Stomach smooth muscle (tissue), 2 donors: ENCODE data around the gene MYH6.
"Not testable (repeated sequence)": the region's sequence is repeated elsewhere in the genome, so short reads cannot be mapped to it uniquely, and the experiment has no call there.

ENCODE experiments used
- H3K27ac ChIP-seq: one replicate; pipeline ENCODE4 v1.7.0; 2013; ENCODE audit warnings: mild to moderate bottlenecking, low read length, inconsistent platforms
- H3K27me3 ChIP-seq, 2 donors: one replicate each; pipeline ENCODE4 v1.7.0; 2013; ENCODE audit warnings: low read length in 2 of 2; ENCODE audit not compliant: insufficient read depth in 2 of 2, control insufficient read depth in 1 of 2
- H3K36me3 ChIP-seq, 2 donors: one replicate each; pipeline ENCODE4 v1.7.0; 2013; ENCODE audit warnings: low read length in 2 of 2; ENCODE audit not compliant: control insufficient read depth in 2 of 2, insufficient read depth in 2 of 2
- H3K4me1 ChIP-seq: one replicate; pipeline ENCODE4 v1.7.0; 2013; ENCODE audit warnings: low read length; ENCODE audit not compliant: control insufficient read depth, insufficient read depth
- H3K4me3 ChIP-seq, 2 donors: one replicate each; pipeline ENCODE4 v1.7.0; 2013; ENCODE audit warnings: low read length in 2 of 2
- H3K9ac ChIP-seq, 2 donors: one replicate each; pipeline ENCODE4 v1.7.0; 2013; ENCODE audit warnings: low read length in 2 of 2, mild to moderate bottlenecking in 1 of 2
- H3K9me3 ChIP-seq, 2 donors: one replicate each; pipeline ENCODE4 v1.7.0; 2013; ENCODE audit warnings: low read length in 2 of 2; ENCODE audit not compliant: control insufficient read depth in 2 of 2
- donor health status: healthy.
- donor health status: Pancreatic carcinoma.

Gene MYH6

GRCh38 chr14:23389396-23389795 is 18.7 kb downstream of the MYH6 start:
- Histone ChIP-seq H3K27me3 (no peaks in the 10 kb centered on the region), H3K36me3 (no peaks in the 10 kb centered on the region), H3K9ac (no peak overlapping the region), H3K4me1 (no peaks in the 10 kb centered on the region), H3K27ac (no peak overlapping the region), H3K4me3 (no peak overlapping the region), H3K9me3 (no peaks in the 10 kb centered on the region)

GRCh38 chr14:23388996-23389395 is 19.1 kb downstream of the MYH6 start:
- H3K9me3 ChIP-seq, result no peaks in the 10 kb centered on the region
- H3K36me3 ChIP-seq, result no peaks in the 10 kb centered on the region
- H3K4me3 ChIP-seq, result no peak overlapping the region
- H3K27ac ChIP-seq, result no peak overlapping the region
- no peaks in the 10 kb centered on the region for H3K4me1 ChIP-seq
- no peaks in the 10 kb centered on the region for H3K27me3 ChIP-seq
- no peak overlapping the region for H3K9ac ChIP-seq

- H3K4me1 ChIP-seq, result no peaks in the 10 kb centered on the region
- no peak overlapping the region for H3K4me3 ChIP-seq
- no peak overlapping the region for H3K27ac ChIP-seq
- no peak overlapping the region for H3K9ac ChIP-seq
- no peaks in the 10 kb centered on the region for H3K36me3 ChIP-seq
- H3K9me3 ChIP-seq, result no peaks in the 10 kb centered on the region
- H3K27me3 ChIP-seq, result no peaks in the 10 kb centered on the region
These were observed 19.9 kb downstream of the MYH6 start for GRCh38 chr14:23387916-23388882.

- Histone ChIP-seq H3K4me1 (no peaks in the 10 kb centered on the region), H3K27me3 (no peaks in the 10 kb centered on the region), H3K36me3 (no peaks in the 10 kb centered on the region), H3K9me3 (no peaks in the 10 kb centered on the region), H3K27ac (no peak overlapping the region), H3K4me3 (no peak overlapping the region), H3K9ac (no peak overlapping the region)
These were observed 21.1 kb downstream of the MYH6 start for GRCh38 chr14:23386999-23387398.

- H3K27ac ChIP-seq, H3K4me1 ChIP-seq, H3K9me3 ChIP-seq, H3K4me3 ChIP-seq, H3K9ac ChIP-seq, H3K36me3 ChIP-seq, H3K27me3 ChIP-seq: not testable (repeated sequence)
These were observed 21.8 kb downstream of the MYH6 start for GRCh38 chr14:23386266-23386657.

- Histone ChIP-seq H3K27ac (no peak overlapping the region), H3K9ac (no peak overlapping the region), H3K4me3 (no peak overlapping the region), H3K9me3 (no peaks in the 10 kb centered on the region), H3K27me3 (no peaks in the 10 kb centered on the region), H3K36me3 (no peaks in the 10 kb centered on the region), H3K4me1 (no peaks in the 10 kb centered on the region)
These were observed 22.3 kb downstream of the MYH6 start for GRCh38 chr14:23385642-23386265.

GRCh38 chr14:23385244-23385641 is 22.8 kb downstream of the MYH6 start:
- H3K9me3 ChIP-seq, result no peaks in the 10 kb centered on the region
- no peaks in the 10 kb centered on the region for H3K36me3 ChIP-seq
- no peak overlapping the region for H3K9ac ChIP-seq
- H3K27me3 ChIP-seq, result peaks cover 0 to 2% of the 10 kb centered on the region in 2 donors
- H3K4me3 ChIP-seq, result no peak overlapping the region
- no peak overlapping the region for H3K27ac ChIP-seq
- H3K4me1 ChIP-seq, result no peaks in the 10 kb centered on the region

GRCh38 chr14:23384364-23385080 is 23.6 kb downstream of the MYH6 start:
- Histone ChIP-seq H3K9ac (no peak overlapping the region), H3K4me1 (no peaks in the 10 kb centered on the region), H3K4me3 (no peak overlapping the region), H3K27ac (no peak overlapping the region), H3K36me3 (no peaks in the 10 kb centered on the region), H3K9me3 (no peaks in the 10 kb centered on the region), H3K27me3 (peaks cover 0 to 2% of the 10 kb centered on the region in 2 donors)

GRCh38 chr14:23382731-23383440 is 25.2 kb downstream of the MYH6 start:
- Histone ChIP-seq H3K9ac (no peak overlapping the region), H3K9me3 (no peaks in the 10 kb centered on the region), H3K4me1 (no peaks in the 10 kb centered on the region), H3K4me3 (no peak overlapping the region), H3K27me3 (peaks cover 2 to 3% of the 10 kb centered on the region in 2 donors), H3K36me3 (no peaks in the 10 kb centered on the region), H3K27ac (no peak overlapping the region)

- Histone ChIP-seq H3K9me3 (no peaks in the 10 kb centered on the region), H3K27me3 (peaks cover 2 to 3% of the 10 kb centered on the region in 2 donors), H3K4me1 (no peaks in the 10 kb centered on the region), H3K4me3 (no peak overlapping the region), H3K27ac (no peak overlapping the region), H3K9ac (no peak overlapping the region), H3K36me3 (no peaks in the 10 kb centered on the region)
These were observed 25.8 kb downstream of the MYH6 start for GRCh38 chr14:23382276-23382675.
